Erythroblast (primary cell): Measurements from ENCODE around the gene ZNF827.

Experiments used
- GATA1 ChIP-seq: IDR thresholded peaks from 2 replicates; pipeline ENCODE4 v1.6.1; 2011; ENCODE audit warnings: low read depth, mild to moderate bottlenecking, control low read depth, low read length, moderate library complexity
- POLR2A ChIP-seq: IDR thresholded peaks from 2 replicates; pipeline ENCODE4 v1.6.1; 2011; ENCODE audit warnings: mild to moderate bottlenecking, low read length

DNA sequence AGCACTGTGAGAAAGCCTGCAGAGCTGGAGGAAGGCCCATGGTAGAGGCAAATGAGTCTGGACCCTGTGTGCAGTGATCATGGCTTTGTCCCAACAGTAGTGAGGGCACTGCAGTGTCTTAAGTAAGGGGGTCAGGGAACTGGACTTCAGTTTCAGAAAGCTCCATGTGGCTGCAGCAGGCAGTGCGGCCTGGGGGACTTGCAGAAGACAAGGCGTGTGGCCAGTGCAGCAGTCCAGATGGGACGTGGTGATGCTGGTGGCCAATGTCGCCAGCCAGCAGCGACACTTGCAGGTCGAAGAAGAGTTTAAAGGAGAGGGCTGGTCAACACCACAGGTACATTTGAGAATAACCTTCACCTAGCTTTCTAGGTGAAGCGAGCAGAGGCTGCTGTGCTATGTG, 113.4 kb downstream of the ZNF827 start:
- TF ChIP-seq POLR2A (no peak), GATA1 (no peak)
